CD4-positive, alpha-beta T cell treated with Interleukin-17A for 1 hour (primary cell): ENCODE results near the gene NECAB3.
"Not testable (repeated sequence)": the region's sequence is repeated elsewhere in the genome, so short reads cannot be mapped to it uniquely, and the experiment has no call there.

Experiments used
- DNase-seq: peaks from one replicate; pipeline ENCODE4 v3.0.0-alpha.2; 2020

NECAB3 gene, protein sequence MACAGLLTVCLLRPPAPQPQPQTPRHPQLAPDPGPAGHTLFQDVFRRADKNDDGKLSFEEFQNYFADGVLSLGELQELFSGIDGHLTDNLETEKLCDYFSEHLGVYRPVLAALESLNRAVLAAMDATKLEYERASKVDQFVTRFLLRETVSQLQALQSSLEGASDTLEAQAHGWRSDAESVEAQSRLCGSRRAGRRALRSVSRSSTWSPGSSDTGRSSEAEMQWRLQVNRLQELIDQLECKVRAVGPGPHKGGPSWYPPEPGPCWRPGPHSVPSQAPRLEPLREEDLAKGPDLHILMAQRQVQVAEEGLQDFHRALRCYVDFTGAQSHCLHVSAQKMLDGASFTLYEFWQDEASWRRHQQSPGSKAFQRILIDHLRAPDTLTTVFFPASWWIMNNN

GRCh38 chr20:33674294-33675135, at the start of gene NECAB3:
Gene NECAB3, minus strand, starts transcription at chr20:33674428. Its CDS starts 76 bp downstream, at chr20:33674352.
- peak; percentile 67 for DNase-seq

DNA sequence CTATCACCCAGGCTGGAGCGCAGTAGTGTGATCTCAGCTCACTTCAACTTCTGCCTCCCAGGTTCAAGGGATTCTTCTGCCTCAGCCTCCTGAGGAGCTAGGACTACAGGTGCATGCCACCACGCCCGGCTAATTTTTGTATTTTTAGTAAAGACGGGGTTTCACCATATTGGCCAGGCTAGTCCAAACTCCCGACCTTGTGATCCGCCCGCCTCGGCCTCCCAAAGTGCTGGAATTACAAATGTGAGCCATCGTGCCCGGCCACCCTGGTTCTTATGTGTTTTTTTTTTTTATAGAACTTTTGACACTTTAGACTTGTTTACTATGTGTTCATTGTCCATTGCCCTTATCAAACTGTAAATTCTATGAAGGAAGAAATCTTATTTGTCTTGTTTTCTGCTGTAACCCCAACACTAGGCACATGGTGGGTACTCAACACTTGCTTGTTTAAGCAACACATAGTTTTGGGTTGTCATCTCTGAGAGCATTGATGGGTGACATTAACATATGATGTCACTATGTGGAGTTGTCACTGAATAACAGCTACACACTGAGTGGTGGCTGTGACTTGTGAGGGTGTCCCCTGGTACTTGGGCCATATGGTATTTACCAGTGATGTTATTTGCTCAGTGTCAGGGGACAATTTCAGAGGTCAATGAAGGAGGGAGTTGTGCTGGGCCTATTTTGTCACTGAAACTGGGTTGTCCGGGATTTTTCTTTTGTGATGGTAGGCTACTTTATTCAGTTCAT, 47.3 kb upstream of the NECAB3 start:
- no peak for DNase-seq

GRCh38 chr20:33719989-33720709, 45.9 kb upstream of the NECAB3 start, which contains the start of gene PXMP4:
Gene PXMP4, minus strand, starts transcription at chr20:33720310. Its CDS starts 103 bp downstream, at chr20:33720207.
- DNase-seq: peak; percentile 98

DNA sequence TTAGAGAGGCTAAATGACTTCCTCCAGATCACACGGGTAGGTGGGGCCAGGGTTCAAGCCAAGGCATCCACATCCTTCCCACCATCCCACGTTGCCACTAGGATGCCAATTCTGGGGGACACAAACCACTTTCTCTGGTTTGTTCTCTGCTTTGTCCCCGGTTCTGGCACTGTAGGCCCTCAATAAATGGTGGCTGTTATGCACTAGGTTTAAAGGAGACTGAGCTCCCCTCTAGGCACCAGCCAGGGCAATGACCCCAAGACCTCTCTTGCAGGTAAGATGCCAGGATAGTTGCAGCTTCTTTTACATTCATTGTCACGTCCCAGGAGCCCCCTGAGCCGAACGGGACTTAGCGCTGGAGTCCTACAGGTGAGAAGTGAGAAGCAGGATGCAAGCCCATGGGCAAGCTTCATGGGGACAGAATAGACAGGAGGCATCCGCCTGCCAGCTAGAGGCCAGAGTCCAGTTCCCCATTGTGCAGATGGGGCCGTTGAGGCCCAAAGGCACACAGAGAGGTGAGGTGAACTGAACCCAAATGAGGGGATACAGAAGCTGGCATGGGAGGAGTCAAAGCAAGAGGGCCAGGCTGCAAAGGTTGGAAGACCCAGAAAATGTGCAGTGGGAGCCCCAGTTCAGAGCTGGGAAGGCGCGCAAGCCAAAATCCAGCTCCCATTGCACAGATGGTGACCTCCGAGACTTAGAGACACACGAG, 45.2 kb upstream of the NECAB3 start:
- DNase-seq: no peak

- DNase-seq: no peak
These were observed 42.3 kb upstream of the NECAB3 start for GRCh38 chr20:33716498-33716897.

GRCh38 chr20:33713865-33714367, 39.7 kb upstream of the NECAB3 start:
- no peak for DNase-seq

DNA sequence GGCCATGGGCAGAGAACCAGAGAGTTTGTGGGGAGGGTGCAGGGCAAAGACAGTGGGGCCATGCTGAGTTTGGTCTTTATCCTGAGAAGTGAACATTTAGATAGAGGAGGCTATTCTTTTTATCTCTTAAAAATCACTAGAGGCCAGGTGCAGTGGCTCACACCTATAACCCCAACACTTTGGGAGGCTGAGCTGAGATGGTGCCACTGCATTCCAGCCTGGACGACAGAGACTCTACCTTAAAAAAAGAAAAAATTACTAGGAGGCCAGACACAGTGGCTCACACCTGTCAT, 37.2 kb upstream of the NECAB3 start:
- no peak for DNase-seq

GRCh38 chr20:33710681-33711445, 36.6 kb upstream of the NECAB3 start:
- no peak for DNase-seq

- no peak for DNase-seq
These were observed 35.8 kb upstream of the NECAB3 start for GRCh38 chr20:33709905-33710541.

GRCh38 chr20:33709398-33709797, 35.2 kb upstream of the NECAB3 start:
- DNase-seq: no peak

- DNase-seq: no peak
These were observed 33.4 kb upstream of the NECAB3 start for GRCh38 chr20:33707668-33708067.

GRCh38 chr20:33704197-33704924, 30.1 kb upstream of the NECAB3 start:
- no peak for DNase-seq

DNA sequence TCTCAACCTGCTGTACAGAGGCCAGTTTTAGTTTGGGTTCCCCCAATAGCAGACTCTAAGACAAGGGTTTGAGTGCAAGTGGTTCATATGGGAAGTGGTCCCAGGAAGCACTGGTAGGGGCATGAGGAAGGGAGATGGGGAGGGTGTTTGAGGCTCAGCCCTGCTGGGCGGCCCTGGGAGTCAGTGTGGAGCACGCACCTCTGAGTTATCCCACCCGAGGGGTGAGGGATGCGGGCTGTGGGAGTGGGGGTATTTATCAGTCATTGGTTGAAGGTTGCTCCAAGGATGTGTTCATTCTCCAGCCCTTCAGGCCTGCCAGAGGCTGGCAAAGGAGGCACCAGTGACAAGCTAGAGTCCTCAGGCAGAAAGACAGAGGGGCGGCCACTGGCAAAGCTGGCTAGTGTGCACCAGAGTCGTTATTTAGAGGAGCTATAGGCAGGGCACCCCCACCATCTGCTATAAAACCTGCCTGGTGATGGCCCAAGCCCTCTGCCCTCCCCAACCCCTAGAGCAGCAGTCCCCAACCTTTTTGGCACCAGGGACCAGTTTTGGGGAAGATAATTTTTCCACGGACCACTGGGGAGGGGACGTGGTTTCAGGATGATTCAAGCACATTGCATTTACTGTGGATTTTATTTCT, 29.4 kb upstream of the NECAB3 start:
- DNase-seq: no peak

- DNase-seq: no peak
These were observed 28.6 kb upstream of the NECAB3 start for GRCh38 chr20:33702861-33703260.

DNA sequence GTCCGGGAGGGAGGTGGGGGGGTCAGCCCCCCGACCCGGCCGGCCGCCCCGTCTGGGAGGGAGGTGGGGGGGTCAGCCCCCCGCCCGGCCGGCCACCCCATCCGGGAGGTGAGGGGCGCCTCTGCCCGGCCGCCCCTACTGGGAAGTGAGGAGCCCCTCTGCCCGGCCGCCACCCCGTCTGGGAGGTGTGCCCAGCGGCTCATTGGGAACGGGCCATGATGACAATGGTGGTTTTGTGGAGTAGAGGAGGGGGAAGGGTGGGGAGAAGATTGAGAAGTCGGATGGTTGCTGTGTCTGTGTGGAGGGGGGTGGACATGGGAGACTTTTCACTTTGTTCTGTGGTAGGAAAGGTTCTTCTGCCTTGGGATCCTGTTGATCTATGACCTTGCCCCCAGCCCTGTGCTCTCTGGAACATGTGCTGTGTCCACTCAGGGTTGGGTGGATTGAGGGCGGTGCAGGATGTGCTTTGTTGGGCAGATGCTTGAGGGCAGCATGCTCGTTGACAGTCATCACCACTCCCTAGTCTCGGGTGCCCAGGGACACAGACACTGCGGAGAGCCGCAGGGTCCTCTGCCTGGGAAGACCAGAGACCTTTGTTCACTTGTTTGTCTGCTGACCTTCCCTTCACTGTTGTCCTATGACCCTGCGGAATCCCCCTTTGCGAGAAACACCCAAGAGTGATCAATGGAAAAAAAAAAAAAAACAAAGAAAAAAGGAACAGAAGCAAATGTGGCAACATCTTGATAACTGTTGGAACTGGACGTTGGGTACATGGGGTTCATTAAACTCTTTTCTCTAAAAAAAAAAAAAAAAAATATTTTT, 27.6 kb upstream of the NECAB3 start:
- DNase-seq: no peak

- not testable (repeated sequence) for DNase-seq
These were observed 26.6 kb upstream of the NECAB3 start for GRCh38 chr20:33700696-33701441.

GRCh38 chr20:33698966-33699365, 24.7 kb upstream of the NECAB3 start:
- not testable (repeated sequence) for DNase-seq

DNA sequence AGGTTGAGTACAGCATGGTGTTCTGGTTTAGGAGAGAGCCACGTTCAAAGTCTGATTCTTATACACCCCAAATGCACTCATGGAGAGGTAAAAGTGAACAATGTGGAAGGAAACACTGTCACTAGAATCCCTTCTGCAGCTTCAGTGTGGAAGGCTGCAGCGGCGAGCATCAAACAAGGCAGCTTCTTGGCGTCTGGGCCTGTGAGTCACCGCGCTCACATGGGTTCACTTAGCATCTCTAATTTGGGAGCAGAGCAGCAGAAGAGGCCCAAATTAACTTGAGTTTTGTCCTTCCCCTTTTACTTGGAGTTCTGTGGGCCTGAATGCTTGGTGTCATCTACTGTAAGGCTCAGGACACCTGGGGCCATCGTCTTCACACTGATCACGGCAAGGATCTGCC, 22.9 kb upstream of the NECAB3 start:
- no peak for DNase-seq
